NCI-H2196 (cell line): ENCODE measurements around the gene TMCO4.

ENCODE experiments used
- DNase-seq: peaks from one replicate; lab custom pipeline; 2025; ENCODE audit not compliant: unreplicated experiment; lab: John Stamatoyannopoulos, UW

Gene TMCO4

DNA sequence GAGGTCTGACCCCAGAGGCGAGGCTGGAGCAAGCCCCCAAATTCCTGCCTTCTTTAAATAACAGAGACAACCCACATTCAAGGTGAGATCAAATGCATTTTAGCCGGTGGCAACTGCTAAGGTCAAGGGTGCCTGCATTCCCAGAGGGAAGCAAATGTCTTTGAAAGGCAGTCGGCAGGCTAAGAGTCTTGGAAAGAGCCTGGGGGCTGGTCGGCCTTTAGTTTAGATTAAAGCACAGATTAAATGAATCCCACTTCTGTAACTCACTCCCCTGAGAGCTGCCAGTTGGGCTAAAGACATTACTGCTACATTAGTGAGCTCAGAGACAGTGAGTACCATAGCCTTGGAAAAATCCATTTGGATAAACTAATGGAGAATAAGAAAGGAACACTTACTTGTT lies 75.8 kb downstream of the TMCO4 start:
- no peak for DNase-seq

DNA sequence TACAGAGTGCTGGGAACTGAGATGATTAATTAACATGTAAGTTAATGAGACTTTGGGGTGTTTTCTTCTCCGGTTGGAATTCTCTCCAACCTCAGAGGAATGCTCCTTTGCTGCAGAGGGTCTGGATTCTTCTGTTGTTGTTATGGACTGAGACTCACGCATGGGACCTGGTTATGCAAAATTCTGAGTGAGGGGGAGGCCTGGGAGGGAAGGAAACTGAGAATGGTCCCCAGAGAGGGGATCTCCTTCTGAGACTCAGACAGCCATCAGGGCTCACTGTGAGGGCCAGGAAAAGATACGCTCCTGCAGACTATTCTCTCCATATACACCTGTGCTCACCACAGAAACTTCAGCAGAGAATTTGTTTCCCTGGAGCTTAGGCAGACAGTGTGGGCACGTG lies 78.7 kb downstream of the TMCO4 start:
- DNase-seq, result no peak

DNA sequence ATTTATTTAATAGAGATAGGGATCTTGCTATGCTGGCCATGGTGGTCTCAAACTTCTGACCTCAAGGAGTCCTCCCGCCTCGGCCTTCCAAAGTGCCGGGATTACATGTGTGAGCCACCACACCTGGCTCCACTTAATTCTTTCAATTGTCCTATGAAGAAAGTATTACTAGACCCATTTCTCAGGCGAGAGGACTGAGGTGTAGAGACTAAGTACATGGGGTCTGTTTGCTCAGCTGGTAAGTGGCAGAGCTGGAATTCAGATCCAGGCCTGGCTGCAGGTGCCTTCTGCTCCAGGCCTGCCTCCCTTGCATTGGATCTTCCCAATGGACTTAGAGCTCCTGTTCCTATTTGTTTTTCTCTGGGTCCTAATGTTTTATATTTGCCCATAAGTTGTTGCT lies 79.5 kb downstream of the TMCO4 start:
- DNase-seq, result no peak

DNA sequence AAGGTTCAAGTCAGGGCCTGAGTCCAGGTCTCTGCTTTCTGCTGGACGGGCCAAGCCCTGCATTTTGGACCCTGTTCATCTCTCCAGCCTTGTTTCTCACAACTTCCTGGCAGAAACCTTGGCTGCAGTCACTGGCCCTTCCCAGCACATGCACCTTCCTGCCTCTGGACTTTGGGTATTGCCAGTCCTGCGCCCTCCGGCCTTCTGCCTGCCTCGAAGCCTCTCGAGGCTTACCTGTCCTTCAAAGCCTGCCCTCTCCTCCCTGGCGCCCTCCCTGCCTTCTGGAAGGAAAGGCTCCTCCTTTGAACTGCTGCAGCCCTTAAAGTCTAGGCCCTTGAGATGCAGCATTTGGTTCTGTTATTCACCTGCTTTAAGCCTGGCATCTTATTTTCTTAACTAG lies 82.2 kb downstream of the TMCO4 start:
- no peak for DNase-seq

DNA sequence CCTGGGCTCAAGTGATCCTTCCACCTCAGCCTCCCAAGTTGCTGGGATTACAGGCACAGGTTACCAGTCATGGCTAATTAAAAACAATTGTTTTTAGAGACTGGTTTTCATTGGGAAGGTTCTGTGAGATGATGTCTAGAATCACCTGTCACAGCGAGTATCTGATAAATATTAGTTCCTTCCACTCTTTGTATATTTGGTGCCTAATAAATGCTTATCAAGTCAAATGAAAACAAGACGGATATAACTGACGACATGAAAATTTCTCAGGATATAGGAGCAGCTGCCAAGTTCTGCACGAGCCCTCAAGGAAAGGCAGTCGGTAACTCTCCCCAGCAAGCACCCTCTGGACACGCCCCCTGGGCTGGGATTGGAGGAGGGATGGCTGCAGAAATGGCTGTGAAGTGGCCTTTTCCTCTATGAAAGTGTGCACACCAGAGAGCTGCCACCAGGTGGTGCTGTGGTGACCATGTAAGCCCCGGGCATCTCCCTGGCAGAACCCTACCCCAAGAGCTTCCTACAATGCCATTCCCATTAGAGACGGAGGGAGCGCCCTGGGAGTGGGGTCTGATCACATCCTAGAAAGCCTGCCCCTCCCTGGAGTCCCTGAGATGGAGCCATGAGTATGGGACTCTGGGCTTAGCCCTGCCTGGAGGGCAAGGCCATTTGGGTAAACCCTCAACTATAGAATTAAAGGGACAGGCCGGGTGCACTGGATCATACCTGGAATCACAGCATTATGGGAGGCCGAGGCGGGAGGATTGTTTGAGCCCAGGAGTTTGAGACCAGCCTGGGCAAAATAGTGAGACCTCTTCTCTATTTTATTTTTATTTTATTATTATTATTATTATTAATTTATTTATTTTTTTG lies 84.1 kb downstream of the TMCO4 start:
- peak; percentile 99 for DNase-seq

DNA sequence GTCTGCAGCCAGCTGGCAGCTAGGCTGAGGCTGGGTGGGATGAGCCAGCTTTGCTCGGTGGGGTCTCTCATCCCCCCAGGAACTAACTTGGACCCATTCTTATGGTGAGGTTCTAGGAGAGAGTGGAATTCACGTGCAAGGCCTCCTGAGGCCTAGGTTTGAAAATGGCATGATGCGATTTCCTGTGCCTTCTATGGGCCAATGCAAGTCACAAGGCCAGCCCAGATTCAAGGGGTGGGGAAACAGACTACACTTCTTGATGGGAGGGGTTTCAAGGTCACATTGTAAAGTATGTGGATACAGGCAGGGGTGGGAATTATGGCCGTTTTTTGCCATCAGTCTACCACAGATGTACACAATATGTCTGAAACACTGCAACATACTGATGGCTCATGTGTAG lies 86.8 kb downstream of the TMCO4 start:
- no peak for DNase-seq

DNA sequence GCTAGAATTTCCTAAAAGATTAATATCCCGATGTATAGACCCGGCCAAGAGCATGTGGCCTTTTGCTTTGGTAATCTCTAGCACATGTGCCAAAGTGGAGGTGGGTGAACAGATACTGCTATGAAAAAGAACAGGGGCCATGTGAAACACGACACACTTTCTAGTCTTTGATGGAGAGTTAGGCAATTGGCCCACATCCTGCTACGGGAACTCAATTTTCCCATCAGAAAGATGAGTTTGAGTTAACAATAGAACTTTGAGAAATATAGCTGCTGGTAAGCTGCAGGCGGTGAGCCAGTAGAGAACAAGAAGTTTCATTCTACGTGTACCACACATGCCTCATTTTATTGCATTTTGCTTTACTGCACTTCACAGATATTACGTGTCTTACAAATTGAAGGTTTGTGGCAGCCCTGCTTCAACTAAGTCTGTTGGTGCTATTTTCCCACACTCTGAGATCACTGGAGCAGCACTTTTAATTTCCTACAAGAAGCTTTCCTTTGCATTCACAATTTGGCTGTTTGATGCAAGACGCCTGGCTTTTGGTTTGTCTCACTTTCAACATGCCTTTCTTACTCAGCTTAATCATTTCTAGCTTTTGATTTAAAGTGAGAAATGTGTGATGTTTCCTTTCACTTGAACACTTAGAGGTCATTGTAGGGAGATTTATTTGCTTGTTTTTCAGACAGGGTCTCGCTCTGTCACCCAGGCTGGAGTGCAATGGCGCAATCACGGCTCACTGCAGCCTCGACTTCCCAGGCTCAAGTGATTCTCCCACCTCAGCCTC lies 88.7 kb downstream of the TMCO4 start:
- no peak for DNase-seq

DNA sequence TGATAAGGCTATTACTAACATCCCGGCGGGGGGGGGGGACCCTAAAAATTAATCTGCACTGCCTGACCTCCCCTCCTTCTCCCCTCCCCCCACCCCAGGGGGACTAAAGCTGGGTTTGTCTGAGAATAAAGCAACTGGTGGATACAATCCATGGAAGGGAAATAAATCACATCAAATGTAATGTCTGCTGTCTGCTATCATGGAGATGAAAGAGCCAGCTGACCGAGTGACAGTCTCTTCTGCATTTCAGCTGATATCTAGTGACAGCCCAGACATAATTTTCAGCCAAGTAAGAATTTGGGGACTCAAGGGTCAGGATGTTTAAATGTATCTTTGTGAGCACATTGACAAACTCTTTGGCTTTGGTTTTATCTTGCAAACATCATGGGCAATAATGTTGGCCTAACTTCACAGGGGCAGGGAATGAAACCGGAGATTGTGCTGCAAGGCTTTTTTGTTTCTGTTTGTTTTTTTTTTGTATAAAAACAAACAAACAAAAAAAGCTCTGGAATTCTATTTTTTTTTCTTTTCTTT lies 90.4 kb downstream of the TMCO4 start:
- DNase-seq, result no peak

DNA sequence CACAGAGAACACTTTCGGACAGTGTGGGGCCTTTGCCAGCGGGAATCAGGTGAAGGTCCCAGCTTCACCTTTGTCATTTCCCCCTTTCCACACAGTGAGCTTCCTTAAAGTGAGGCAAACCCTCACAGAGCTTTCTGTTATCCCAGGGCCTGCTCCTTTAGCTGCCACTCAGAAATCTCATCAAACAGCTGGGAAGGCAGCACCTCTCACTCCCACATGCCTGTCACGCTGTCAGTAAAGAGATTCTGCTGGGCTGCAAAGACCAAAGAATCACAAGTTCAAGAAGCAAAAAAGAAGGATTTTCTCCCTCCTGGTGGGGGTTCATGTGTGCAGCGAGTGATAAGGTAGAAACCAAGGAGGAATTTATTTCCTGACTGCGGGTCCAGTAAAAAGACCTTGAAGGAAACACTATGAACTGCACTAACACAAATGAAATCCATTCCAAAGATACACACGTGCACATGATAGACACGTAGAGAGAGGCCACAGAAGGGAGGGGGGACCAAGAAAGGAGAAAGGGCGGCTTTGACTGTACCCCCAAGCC lies 91.1 kb downstream of the TMCO4 start:
- DNase-seq, result no peak

DNA sequence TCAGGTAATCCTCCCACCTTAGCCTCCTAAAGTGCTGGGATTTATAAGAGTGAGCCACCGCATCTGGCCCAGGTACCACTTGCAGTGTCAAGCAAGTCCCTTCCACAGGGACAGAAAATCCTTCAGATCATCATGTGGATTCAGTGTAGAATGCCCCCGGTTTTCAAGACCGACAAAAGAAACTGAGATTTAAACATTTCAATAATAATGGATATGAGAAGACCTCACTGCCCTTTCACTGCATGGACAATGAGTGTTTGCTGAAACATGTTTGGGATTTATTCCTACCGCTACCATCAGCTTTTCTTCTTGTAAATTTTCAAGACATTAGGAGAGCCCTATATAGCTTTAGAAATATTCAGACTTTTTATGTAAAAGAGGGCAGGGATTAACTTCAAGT lies 93.6 kb downstream of the TMCO4 start:
- DNase-seq, result no peak

DNA sequence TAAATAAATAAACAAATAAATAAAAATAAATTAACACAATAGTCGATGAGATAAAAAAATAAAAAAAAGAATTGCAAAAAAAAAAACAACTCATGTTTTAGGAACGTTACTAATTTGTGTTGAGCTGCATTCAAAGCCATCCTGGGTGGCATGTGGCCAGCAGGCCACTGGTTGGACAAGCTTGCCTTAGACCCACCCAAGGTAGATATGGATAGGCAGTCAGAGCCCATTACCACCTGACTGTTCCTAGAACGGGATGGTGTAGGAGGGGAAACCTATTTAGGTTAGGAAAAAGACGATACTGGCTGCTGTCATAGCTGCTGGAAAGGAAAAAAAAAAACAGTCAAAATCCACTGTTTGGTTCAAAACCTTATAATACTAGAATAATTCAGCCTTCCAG lies 94.3 kb downstream of the TMCO4 start:
- DNase-seq, result no peak

DNA sequence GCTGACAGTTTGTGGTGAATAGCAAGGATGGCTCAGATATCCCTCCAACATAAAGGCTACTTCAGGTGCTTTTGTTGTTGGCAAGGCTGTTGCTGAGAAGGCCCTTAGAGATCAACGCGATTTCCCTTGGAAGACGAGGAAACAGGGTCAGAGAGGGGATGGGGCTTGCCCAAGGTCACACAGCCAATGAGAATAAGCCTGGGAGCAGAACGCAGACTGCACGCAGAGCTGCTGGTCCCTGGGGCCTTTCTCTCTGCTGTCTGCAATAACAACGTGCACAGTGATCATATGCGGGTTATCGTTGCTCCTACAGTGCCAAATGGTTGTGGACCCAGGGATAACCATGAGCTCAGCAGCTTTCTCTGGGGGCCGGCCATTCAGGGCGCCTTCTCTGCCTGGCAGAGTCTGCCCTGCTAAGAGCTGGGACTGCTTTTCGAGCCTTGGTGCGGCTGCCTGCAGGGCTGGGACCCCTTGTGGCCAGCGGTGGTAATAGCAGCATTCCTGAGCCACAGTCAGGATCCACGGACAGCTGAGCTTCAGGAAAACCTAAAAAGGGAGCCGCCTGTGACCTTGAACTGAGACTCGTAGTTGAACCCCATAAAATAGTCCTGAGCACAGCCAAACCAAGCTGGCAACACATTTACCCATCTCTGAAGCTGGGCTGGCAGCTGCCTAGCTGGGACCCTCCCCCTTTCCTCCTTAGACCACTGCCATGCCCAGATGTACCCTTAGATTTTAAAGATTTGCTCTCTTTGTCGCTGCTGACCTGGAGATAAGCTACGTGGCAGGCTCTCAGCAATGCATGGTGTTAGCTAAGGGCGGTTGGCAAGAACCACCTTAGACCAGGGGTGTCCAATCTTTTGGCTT lies 95.2 kb downstream of the TMCO4 start:
- DNase-seq, result peak; percentile 75

DNA sequence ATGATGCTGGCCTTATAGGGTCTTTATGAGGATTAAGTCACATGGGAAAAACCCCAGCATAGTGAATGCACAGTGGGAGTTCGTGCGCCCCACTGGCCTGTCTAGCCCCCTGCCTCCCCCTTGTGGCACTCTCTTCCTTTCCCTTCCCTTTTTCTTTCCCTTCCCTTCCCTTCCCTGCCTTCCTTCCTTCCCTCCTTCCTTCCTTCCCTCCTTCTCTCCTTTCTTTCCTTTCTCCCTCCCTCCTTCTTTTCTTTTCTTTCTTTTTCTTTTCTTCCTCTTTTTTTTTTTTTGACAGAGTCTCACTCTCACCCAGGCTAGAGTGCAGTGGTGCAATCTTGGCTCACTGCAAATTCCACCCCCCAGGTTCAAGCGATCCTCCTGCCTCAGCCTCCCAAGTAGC lies 96.4 kb downstream of the TMCO4 start:
- no peak for DNase-seq

DNA sequence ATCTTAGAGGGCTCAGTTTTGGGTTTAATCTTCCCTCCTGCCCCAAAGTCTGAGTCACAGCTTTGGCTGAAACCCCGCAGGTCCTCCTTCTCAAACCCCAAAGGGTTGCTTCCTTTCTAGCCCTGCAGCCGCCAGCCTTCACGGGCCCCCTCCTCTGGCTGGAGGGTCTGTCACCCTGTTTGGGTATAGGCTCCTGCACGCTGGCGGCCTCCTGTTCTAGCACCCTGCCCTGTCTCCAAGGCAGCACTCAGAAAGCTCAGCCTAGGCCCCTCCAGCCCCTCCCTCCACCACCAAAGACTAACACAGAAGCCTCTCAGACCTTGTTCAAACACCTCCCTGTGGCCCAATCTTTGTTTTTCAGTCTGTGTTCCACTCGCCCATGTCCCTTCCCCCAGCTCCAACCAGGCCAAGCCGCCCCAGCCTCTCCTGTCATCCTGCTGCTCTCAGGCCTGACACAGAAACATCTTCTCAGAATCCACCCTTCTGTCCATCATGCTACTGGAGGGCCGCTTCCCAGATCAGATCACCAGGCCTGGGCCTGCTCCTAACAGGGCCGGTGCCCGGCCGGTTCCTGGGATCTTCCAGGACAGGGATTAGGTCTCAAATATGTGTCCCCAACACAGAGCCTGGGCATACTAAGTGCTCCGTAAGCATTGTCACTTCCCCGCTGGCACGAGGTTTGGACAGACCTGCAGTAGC lies 99.5 kb downstream of the TMCO4 start:
- no peak for DNase-seq

DNA sequence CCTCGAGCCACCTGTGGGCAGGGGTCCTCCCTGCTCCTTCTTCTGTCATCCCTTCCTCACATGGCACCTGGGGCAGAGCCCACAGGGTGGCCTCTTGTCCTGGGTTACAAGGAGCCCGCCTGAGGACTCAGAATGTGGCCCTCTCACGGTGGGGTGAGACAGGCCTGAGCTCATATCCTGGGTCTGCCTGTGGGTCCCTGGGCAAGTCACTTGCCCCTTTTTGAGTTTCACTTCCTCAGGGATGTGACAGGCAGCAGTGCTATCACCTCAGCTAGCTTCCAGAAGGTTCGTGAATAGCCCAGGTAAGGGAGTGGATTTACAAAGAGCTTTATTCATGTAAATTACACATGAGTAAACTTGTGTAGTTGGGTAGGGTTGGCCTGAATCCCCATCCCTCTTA lies 101.5 kb downstream of the TMCO4 start:
- DNase-seq, result no peak

DNA sequence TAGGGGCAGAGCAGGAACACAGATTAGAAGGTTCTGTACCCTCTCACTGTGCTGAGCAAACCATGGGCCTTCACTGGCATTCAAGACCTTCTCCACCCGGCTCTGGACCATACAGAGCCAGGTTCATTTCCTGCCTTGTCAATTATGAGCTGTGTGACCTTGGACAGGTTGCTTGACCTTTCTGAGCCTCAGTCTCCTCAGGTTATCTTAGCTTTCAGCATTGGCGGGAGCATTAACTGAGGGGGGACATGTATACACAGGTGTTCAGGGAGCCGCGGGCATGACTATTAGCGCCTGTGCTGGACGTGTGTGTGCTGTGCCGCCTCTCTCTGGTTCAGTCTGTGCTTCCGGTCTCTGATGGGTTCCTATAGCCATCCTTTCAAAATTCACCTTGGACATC lies 102.9 kb downstream of the TMCO4 start:
- DNase-seq, result no peak

DNA sequence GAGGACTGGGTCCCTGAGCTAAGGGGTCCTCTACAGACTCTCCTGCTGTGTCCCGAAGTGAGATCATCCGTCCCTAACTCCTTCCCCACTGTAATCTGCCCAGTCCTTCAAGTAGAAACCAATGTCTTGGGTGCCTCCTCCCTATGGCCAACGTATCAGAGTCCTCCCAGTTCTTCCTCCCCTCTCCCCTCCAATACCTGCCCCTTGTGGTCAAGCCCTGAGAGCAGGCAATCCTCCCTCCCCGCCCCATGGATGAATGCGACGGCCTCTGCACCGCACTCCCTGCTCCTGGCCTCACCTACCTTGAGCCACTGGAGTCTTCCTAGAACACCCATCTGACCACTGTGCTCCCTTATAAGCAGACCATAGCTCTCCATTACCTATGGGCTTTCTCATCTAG lies 103.9 kb downstream of the TMCO4 start:
- no peak for DNase-seq

DNA sequence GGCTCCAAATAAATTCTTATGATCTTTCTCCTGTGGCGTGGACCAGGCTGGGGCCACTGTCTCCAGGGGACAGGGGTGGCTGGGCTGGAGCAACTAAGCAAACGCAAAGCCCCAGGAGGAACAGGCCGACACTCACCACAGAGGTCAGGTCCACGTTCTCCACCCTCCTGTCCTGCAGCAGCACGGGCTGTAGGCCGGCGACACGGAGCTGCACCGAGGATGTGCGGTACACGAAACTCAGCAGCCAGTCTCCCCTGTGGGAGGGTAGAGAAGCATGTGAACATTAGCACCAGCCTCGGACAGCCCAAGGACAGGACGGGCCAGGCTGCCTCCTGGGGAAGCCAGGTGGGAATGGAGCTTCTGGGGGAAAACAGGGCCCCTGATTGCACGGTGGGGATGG lies 105.4 kb downstream of the TMCO4 start:
- DNase-seq, result no peak

DNA sequence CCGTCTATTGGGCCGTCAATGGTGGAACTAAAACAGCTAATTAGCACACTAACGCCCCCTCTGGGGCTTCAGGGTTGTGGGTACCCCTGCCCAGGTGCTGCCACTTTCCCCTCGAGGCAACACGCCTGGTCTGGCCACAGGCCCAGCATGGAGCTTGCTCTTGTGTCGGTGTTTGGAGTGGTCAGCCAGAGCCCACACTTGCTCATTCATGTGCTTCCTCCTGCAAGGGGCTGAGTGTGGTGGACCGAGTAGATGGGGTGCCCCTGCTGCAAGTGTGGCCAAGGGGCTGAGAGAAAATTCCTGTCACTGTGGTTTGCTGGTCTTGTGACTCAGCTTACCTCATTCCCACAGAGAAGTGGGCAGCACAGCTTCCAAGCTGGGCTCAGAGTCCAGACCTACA lies 109.4 kb downstream of the TMCO4 start:
- no peak for DNase-seq

DNA sequence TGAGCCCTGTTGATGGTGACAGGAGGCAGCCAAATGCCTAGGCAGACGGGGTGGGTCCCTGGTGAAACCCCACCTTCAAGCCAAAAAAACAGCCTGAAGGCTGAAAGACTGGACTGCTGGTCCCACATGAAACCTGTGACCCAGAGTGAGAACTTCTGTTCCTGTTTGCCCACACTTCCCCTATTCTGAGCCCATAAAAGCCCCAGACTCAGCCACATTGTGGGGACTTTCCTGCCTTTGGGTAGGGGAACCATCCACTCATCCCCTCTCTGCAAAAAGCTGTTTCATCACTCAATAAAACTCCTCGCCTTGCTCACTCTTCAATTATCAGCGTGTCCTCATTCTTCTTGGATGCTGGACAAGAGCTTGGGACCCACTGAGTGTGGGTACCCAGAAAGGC lies 109.9 kb downstream of the TMCO4 start:
- DNase-seq, result no peak
